Activated CD4-positive, alpha-beta T cell treated with anti-CD3 and anti-CD28 coated beads for 36 hours (primary cell): ENCODE results near the gene TBCA. TPM values are rescaled to one million over a fixed set of nuclear protein-coding genes. Genes with fewer than 3 reads are reported as not detected.

Experiments used
- ATAC-seq: fragments of 200-7000 bp; cut with Tn5 transposase; one replicate; pipeline ENCODE4 v1.10.0; 2021; ENCODE audit warnings: mild to moderate bottlenecking, moderate library complexity
- CTCF ChIA-PET: fragments of 350-600 bp; sonication (Branson Sonifier 250); formaldehyde crosslinking; loops from one replicate; lab custom pipeline; 2021; ENCODE audit warnings: antibody characterized with exemption; lab: Charles Lee
- POLR2A ChIA-PET: fragments of 350-600 bp; sonication (Branson Sonifier 250); formaldehyde crosslinking; loops from one replicate; lab custom pipeline; 2021; ENCODE audit warnings: antibody characterized with exemption, inconsistent platforms; lab: Charles Lee
- DNase-seq: peaks from one replicate; pipeline ENCODE4 v3.0.0-alpha.2; 2020
- H3K27ac Mint-ChIP-seq: one replicate; pipeline ENCODE4 v1.8.0; 2021; ENCODE audit warnings: mixed read lengths
- H3K27me3 Mint-ChIP-seq: one replicate; pipeline ENCODE4 v1.8.0; 2021; ENCODE audit warnings: mixed read lengths
- H3K36me3 Mint-ChIP-seq: one replicate; pipeline ENCODE4 v1.8.0; 2021; ENCODE audit warnings: low read depth, mixed read lengths
- H3K4me1 Mint-ChIP-seq: one replicate; pipeline ENCODE4 v1.8.0; 2021; ENCODE audit warnings: mixed read lengths
- H3K4me3 Mint-ChIP-seq: one replicate; pipeline ENCODE4 v1.8.0; 2021; ENCODE audit warnings: mild to moderate bottlenecking, moderate library complexity, mixed read lengths
- H3K9me3 Mint-ChIP-seq: one replicate; pipeline ENCODE4 v1.8.0; 2021; ENCODE audit warnings: low read depth, mixed read lengths
- intact Hi-C, 2 experiments: fragments of 100-400 bp; cut with DNase I in 1 of 2; cut with micrococcal nuclease in 1 of 2; formaldehyde crosslinking; loops; one replicate each; pipeline versions ENCODE4 v1.14.2 to v1.15.1; 2022 to 2024; cut with DNase I, micrococcal nuclease
- total RNA-seq, 2 experiments: library from RNA; stranded (reverse); gene quantifications; one replicate each; pipeline ENCODE4 v1.2.3, GENCODE V29; 2021

The TBCA gene
- total RNA-seq, 2 experiments from 2014 or later: 195 to 210 TPM

- DNase-seq: no peak
- Mint-ChIP-seq H3K27ac (no peak overlapping the region), H3K36me3 (no peaks in the 10 kb centered on the region), H3K27me3 (no peaks in the 10 kb centered on the region), H3K9me3 (no peaks in the 10 kb centered on the region), H3K4me3 (no peak overlapping the region), H3K4me1 (no peaks in the 10 kb centered on the region)
- ChIA-PET CTCF (no interaction called here), POLR2A (no interaction called here)
- intact Hi-C loops: no loop called here
- ATAC-seq: no peak
Observed at GRCh38 chr5:77785229-77785628, 9.1 kb upstream of the TBCA start.

- Mint-ChIP-seq H3K4me1 (no peaks in the 10 kb centered on the region), H3K36me3 (no peaks in the 10 kb centered on the region), H3K9me3 (no peaks in the 10 kb centered on the region), H3K4me3 (no peak overlapping the region), H3K27ac (no peak overlapping the region), H3K27me3 (no peaks in the 10 kb centered on the region)
- no peak for ATAC-seq
- POLR2A ChIA-PET: no interaction called here
- CTCF ChIA-PET: no interaction called here
- intact Hi-C loops: no loop called here
- DNase-seq: no peak
Observed at GRCh38 chr5:77784735-77785134, 8.6 kb upstream of the TBCA start.

- POLR2A ChIA-PET: interaction anchor here (0.6 kb wide), 1 partner anchor 10 kb away, joined by 4 read pairs; no protein-coding TSS in a partner anchor
- Mint-ChIP-seq H3K36me3 (no peaks in the 10 kb centered on the region), H3K9me3 (no peaks in the 10 kb centered on the region), H3K4me1 (peaks cover 17% of the 10 kb centered on the region), H3K27me3 (no peaks in the 10 kb centered on the region), H3K27ac (no peak overlapping the region), H3K4me3 (no peak overlapping the region)
- intact Hi-C loops: no loop called here
- CTCF ChIA-PET: interaction anchor here (1.0 kb wide), 1 partner anchor 18 kb away, joined by 3 read pairs; no protein-coding TSS in a partner anchor
- no peak for DNase-seq
- ATAC-seq: no peak
Observed at GRCh38 chr5:77781076-77781475, 4.9 kb upstream of the TBCA start.

GRCh38 chr5:77778881-77779438 is 2.8 kb upstream of the TBCA start:
- DNase-seq (no peak), ATAC-seq (no peak)
- Mint-ChIP-seq H3K36me3 (peaks cover 13% of the 10 kb centered on the region), H3K4me3 (no peak overlapping the region), H3K4me1 (peaks cover 29% of the 10 kb centered on the region), H3K27ac (no peak overlapping the region), H3K9me3 (no peaks in the 10 kb centered on the region), H3K27me3 (no peaks in the 10 kb centered on the region)
- intact Hi-C loops: loop anchor here (5.0 to 10.0 kb wide), 5 partner anchors 73 to 1377 kb away; partner anchors contain the start of genes AP3B1 (in 1 of the 2), ARSB (in 1 of the 2) and IQGAP2 (in 1 of the 2)
- ChIA-PET POLR2A (no interaction called here), CTCF (no interaction called here)

GRCh38 chr5:77778398-77778797 is 2.3 kb upstream of the TBCA start:
- DNase-seq (no peak), ATAC-seq (no peak)
- Mint-ChIP-seq H3K27me3 (no peaks in the 10 kb centered on the region), H3K9me3 (no peaks in the 10 kb centered on the region), H3K4me1 (peaks cover 35% of the 10 kb centered on the region), H3K27ac (no peak overlapping the region), H3K4me3 (no peak overlapping the region), H3K36me3 (peaks cover 19% of the 10 kb centered on the region)
- intact Hi-C loops: loop anchor here (5.0 to 10.0 kb wide), 5 partner anchors 74 to 1376 kb away; partner anchors contain the start of genes AP3B1 (in 1 of the 2), ARSB (in 1 of the 2) and IQGAP2 (in 1 of the 2)
- ChIA-PET POLR2A (no interaction called here), CTCF (no interaction called here)

- no peak for ATAC-seq
- Mint-ChIP-seq H3K4me1 (peaks cover 40% of the 10 kb centered on the region), H3K27me3 (no peaks in the 10 kb centered on the region), H3K27ac (no peak overlapping the region), H3K36me3 (peaks cover 22% of the 10 kb centered on the region), H3K4me3 (no peak overlapping the region), H3K9me3 (no peaks in the 10 kb centered on the region)
- ChIA-PET CTCF (no interaction called here), POLR2A (no interaction called here)
- DNase-seq: no peak
- intact Hi-C loops: loop anchor here (2.0 to 10.0 kb wide), 7 partner anchors 74 to 1376 kb away; partner anchors contain the start of genes AGGF1 (in 1 of the 2), AP3B1 (in 1 of the 2), ARSB (in 1 of the 2) and IQGAP2 (in 1 of the 2)
Observed at GRCh38 chr5:77777911-77778310, 1.8 kb upstream of the TBCA start.

GRCh38 chr5:77777281-77777892 is 1.2 kb upstream of the TBCA start:
- ATAC-seq (no peak), DNase-seq (peak; percentile 11)
- ChIA-PET CTCF (interaction anchor here (0.6 to 1.1 kb wide), 2 partner anchors 130 to 144 kb away, joined by 3 read pairs; no protein-coding TSS in a partner anchor), POLR2A (interaction anchor here (0.6 kb wide), 1 partner anchor 941 kb away, joined by 5 read pairs; no protein-coding TSS in a partner anchor)
- Mint-ChIP-seq H3K9me3 (no peaks in the 10 kb centered on the region), H3K36me3 (peaks cover 23% of the 10 kb centered on the region), H3K4me3 (no peak overlapping the region), H3K27ac (no peak overlapping the region), H3K4me1 (peaks cover 41% of the 10 kb centered on the region), H3K27me3 (no peaks in the 10 kb centered on the region)
- intact Hi-C loops: loop anchor here (2.0 to 10.0 kb wide), 7 partner anchors 75 to 1375 kb away; partner anchors contain the start of genes AGGF1 (in 1 of the 2), AP3B1 (in 1 of the 2), ARSB (in 1 of the 2) and IQGAP2 (in 1 of the 2)

GRCh38 chr5:77776554-77777206 is 541 bp upstream of the TBCA start:
- POLR2A ChIA-PET: interaction anchor here (0.6 kb wide), 1 partner anchor 942 kb away, joined by 5 read pairs; no protein-coding TSS in a partner anchor
- Mint-ChIP-seq H3K4me3 (peak overlapping the region; percentile 98), H3K9me3 (no peaks in the 10 kb centered on the region), H3K27ac (peak overlapping the region; percentile 95), H3K27me3 (no peaks in the 10 kb centered on the region), H3K4me1 (peaks cover 45% of the 10 kb centered on the region), H3K36me3 (peaks cover 27% of the 10 kb centered on the region)
- CTCF ChIA-PET: interaction anchor here (0.6 to 1.1 kb wide), 2 partner anchors 130 to 143 kb away, joined by 3 read pairs; no protein-coding TSS in a partner anchor
- DNase-seq: no peak
- intact Hi-C loops: loop anchor here (1.0 to 10.0 kb wide), 10 partner anchors 25 to 1374 kb away; partner anchors contain the start of genes AP3B1 (in 2 of the 2), AGGF1 (in 1 of the 2), ARSB (in 1 of the 2) and IQGAP2 (in 1 of the 2)
- peak; percentile 26 for ATAC-seq

GRCh38 chr5:77774981-77775789 is 954 bp downstream of the TBCA start:
- H3K4me3 Mint-ChIP-seq: peak overlapping the region; percentile 98
- H3K27me3 Mint-ChIP-seq: no peaks in the 10 kb centered on the region
- peaks cover 39% of the 10 kb centered on the region for H3K36me3 Mint-ChIP-seq
- H3K9me3 Mint-ChIP-seq: no peaks in the 10 kb centered on the region
- ChIA-PET CTCF (interaction anchor here (0.6 kb wide), 1 partner anchor 44 kb away, joined by 3 read pairs; no protein-coding TSS in a partner anchor), POLR2A (interaction anchor here (0.6 kb wide), 1 partner anchor 1215 kb away, joined by 4 read pairs; no protein-coding TSS in a partner anchor)
- peaks cover 58% of the 10 kb centered on the region for H3K4me1 Mint-ChIP-seq
- intact Hi-C loops: loop anchor here (1.0 to 10.0 kb wide), 7 partner anchors 8 to 1373 kb away; partner anchors contain the start of genes AP3B1 (in 1 of the 2), ARSB (in 1 of the 2), IQGAP2 (in 1 of the 2) and WDR41 (in 1 of the 2)
- DNase-seq (peak; percentile 64), ATAC-seq (peak; percentile 10)
- peak overlapping the region; percentile 94 for H3K27ac Mint-ChIP-seq

- no peak for DNase-seq
- Mint-ChIP-seq H3K27ac (peak overlapping the region; percentile 53), H3K4me3 (peak overlapping the region; percentile 98), H3K9me3 (no peaks in the 10 kb centered on the region), H3K36me3 (peaks cover 46% of the 10 kb centered on the region), H3K4me1 (peaks cover 62% of the 10 kb centered on the region), H3K27me3 (no peaks in the 10 kb centered on the region)
- intact Hi-C loops: loop anchor here (2.0 to 10.0 kb wide), 3 partner anchors 129 to 1211 kb away; partner anchors contain the start of genes ARSB (in 1 of the 2) and WDR41 (in 1 of the 2)
- ChIA-PET CTCF (no interaction called here), POLR2A (no interaction called here)
- ATAC-seq: no peak
Observed at GRCh38 chr5:77773734-77774280, 2.3 kb downstream of the TBCA start.
